UCSD-AML1 (cell line): ENCODE data around the gene IQGAP1.
"Not testable (repeated sequence)": the region's sequence is repeated elsewhere in the genome, so short reads cannot be mapped to it uniquely, and the experiment has no call there.

Experiments used
- DNase-seq: peaks from one replicate; lab custom pipeline; 2025; ENCODE audit not compliant: unreplicated experiment; lab: John Stamatoyannopoulos, UW

Gene IQGAP1

GRCh38 chr15:90376789-90377188 lies 11.3 kb upstream of the IQGAP1 start:
- peak; percentile 74 for DNase-seq

GRCh38 chr15:90379263-90379662 lies 8.8 kb upstream of the IQGAP1 start:
- DNase-seq, result no peak

DNA sequence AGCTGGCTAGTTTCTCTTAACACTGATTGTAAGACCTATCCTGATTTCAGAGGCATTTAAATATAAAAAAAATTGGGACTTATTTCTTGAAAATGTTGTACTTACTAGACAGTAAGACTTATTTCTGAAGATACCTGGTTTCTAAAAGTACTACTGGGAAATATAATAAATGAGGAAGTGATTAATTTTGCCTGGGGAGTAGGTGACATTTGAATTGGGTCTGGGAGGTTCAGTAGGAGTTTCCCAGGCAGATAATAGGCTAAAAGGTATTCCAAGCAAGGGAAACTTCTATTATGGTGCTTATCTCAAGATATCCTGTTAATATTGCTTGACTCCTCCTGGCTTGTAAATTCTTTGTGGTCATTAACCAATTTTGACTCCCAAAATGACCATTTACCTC lies 6.5 kb upstream of the IQGAP1 start:
- DNase-seq, result no peak

- no peak for DNase-seq
Observed at GRCh38 chr15:90382320-90382719, 5.7 kb upstream of the IQGAP1 start.

DNA sequence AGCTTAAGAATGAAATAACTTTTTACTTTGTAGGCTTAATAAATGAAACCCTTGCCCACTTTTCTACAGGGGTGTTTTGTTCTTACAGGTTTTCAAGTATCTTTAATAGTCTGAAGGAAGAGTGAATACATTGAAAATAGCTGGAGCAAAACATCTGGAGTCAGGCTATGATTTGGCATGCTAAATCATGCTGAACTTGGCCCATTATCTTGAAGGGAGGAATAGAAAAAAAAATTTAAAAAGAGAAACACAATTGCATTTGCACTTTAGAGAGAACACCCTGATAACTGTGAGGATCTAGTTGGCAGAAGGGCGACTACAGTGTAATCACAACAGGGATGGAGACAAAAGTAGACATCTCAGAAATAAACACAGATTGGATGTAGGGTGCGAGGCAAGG lies 1.8 kb upstream of the IQGAP1 start:
- no peak for DNase-seq

GRCh38 chr15:90388462-90389380 lies 679 bp downstream of the IQGAP1 start:
- peak; percentile 64 for DNase-seq

GRCh38 chr15:90389513-90389912 lies 1.5 kb downstream of the IQGAP1 start:
- DNase-seq, result no peak

DNA sequence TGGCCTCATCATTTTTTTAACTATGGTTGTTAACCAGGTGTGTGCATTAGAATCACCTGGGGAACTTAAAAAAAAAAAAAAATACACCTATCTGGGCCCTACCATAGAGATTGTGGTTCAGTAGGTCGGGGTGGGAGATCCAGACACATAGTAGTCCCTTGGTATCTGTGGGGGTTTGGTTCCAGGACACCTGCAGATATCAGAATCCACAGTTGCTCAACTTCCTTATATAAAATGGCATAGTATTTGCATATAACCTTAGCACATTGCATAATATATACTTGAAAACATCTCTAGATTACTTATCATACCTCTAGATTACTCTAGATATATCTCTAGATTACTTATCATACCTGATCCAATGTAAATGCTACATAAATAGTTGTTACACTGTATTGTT lies 5.0 kb downstream of the IQGAP1 start:
- no peak for DNase-seq

DNA sequence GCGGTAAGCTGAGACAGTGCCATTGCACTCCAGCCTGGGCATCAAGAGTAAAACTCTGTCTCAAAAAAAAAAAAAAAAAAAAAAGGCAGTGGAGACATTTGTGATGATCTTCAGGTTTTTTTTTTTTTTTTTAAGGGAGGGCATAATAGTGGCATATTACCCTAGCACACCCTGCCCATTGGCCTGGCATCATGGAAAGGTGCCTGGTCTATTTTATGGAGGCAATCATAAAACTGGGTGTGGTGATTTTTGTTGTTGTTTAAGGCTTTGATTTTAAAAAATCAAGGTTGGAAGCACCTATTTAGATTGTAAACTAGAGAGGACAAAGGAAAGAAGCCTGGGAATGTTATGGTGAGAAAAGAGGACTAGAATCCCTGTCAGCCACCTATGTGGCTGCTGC lies 6.0 kb downstream of the IQGAP1 start:
- no peak for DNase-seq

DNA sequence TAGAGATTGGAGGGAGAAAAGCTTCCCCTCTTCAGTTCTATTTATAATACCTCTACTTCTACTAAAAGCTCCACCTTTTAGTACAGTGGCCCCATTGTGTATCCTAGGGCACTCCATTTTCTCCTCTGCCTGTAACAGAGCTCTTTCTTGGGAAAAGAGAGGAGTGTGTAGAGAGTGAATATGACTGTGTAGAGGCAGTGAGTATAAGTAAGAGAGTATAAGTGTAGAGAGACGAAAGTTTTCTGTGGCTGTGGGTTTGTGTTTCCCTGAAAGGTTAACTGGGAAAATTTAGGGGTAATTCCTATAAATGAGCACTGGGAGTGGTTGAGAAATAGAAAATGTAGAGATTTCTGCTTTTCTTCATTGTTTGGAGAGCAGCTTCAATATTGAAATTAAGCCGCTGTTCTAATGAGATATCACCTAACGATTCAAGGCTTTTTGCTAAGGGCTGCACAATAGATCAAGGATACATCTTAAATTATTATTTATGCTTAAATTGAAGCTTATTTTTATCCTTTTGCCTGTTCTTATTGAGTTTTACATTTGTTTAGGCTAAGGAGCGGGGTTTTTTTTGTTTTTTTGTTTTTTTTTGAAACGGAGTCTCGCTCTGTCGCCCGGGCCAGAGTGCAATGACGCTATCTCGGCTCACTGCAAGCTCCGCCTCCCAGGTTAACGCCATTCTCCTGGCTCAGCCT lies 6.9 kb downstream of the IQGAP1 start:
- no peak for DNase-seq

DNA sequence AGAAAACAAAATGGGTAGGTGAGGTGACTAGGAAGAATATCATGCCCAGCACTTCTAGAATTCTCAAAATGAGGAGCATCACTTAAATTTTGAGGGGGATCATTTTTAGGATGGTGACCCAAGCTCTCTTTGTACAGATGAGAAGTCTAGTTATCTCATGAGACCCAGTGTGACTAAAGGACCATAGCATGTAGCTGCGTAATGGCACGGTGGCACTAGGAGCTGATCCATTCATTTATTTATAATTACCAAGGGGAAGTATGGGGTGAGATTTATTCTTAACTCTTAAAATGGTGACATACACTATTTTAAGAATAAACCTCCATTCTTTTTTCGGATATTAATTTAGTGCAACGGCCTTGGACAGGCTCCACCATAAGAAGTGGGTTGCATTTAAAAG lies 8.3 kb downstream of the IQGAP1 start:
- no peak for DNase-seq

GRCh38 chr15:90400005-90400758 lies 12.1 kb downstream of the IQGAP1 start:
- no peak for DNase-seq

- no peak for DNase-seq
Observed at GRCh38 chr15:90400759-90401314, 12.8 kb downstream of the IQGAP1 start.

DNA sequence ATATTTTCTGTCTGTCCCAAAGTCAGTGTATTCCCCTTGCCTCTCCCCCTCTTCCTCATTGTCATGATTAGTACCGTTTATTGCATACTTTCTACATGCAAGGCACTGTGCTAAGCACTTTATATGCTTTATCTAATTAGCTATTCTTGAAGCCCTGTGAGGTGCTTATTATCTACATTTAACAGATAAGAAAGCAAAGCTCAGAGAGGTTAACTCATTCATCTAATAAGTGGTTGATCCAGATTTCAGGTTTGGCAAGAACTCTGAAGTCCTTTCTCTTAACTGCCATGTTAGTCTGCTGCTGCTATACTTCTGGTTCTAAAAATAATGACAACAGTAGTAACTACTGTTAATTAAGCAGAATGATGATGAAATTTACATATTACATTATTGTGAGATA lies 13.5 kb downstream of the IQGAP1 start:
- no peak for DNase-seq

GRCh38 chr15:90402223-90402622 lies 14.2 kb downstream of the IQGAP1 start:
- no peak for DNase-seq

DNA sequence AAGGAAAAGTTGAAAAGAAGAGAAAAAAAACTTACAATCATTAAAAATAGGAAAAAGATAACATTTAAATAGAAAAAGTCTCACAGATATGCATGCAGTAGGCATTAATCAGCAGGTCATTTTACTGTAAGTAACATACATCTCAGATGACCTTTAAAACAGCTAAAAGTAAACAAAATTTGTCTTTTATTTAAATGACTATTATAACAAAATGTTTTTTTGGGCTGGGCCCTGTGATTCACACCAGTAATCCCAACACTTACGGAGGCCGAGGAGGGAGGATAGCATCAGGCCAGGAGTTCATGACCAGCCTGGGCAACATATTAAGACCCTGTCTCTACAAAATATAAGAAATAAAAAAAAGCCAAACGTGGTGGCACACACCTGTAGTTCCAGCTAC lies 14.7 kb downstream of the IQGAP1 start:
- no peak for DNase-seq

- DNase-seq, result no peak
Observed at GRCh38 chr15:90405055-90405607, 17.1 kb downstream of the IQGAP1 start.

- DNase-seq, result no peak
Observed at GRCh38 chr15:90407336-90407735, 19.3 kb downstream of the IQGAP1 start.

- DNase-seq, result no peak
Observed at GRCh38 chr15:90407871-90408317, 19.9 kb downstream of the IQGAP1 start.

DNA sequence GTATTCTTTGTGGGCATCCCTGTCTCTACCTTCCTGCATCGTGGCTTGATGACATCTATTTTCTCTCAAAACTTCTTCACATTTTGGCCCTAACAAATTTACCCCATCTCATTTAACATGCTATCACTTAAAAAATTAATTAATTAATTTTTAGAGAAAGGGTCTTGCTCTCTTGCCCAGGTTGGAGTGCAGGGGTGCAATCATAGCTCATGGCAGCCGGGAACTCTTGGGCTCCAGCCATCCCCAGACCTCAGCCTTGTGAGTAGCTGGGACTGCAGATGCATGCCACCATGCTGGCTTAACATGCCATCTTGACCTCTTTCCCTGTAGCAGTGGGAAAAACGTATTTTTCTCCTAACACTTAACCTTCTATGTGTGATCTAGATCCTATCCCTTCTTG lies 20.6 kb downstream of the IQGAP1 start:
- no peak for DNase-seq

DNA sequence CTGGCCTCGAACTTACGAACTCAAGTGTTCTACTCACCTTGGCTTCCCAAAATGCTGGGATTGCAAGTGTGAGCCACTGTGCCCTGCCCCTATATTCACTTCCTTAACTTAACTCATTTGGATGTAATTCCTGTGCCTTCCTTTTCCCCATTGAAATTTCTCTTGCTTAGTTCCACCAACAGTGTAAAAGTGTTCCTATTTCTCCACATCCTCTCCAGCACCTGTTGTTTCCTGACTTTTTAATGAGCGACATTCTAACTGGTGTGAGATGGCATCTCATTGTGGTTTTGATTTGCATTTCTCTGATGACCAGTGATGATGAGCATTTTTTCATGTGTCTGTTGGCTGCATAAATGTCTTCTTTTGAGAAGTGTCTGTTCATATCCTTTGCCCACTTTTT lies 21.5 kb downstream of the IQGAP1 start:
- DNase-seq, result not testable (repeated sequence)
